Colon (tissue), 2 donors: Measurements from ENCODE around the gene TMEM222.

Experiments
- FAIRE-seq: peaks from 2 replicates; lab custom pipeline; 2012; peaks lifted over from hg19 to GRCh38; lab: Jason Lieb, UNC
- donor health status: control.
- donor health status: control.

The TMEM222 gene

DNA sequence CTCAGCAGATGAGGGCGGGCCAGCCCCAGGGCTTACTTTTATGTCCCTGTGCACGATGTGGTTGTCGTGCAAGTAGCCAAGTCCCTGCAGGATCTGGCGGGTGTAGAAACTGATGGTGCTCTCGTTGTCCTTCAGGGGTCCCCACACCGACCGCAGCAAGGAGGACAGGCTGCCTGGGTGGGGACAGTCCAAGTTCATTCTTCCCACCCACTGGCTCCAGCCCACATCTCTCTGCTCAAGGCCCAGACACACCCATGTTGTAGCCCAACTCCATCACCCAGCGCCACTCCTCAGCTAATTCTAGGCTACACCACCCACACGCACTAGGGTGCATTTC lies 37.8 kb downstream of the TMEM222 start:
- FAIRE-seq = no peak

DNA sequence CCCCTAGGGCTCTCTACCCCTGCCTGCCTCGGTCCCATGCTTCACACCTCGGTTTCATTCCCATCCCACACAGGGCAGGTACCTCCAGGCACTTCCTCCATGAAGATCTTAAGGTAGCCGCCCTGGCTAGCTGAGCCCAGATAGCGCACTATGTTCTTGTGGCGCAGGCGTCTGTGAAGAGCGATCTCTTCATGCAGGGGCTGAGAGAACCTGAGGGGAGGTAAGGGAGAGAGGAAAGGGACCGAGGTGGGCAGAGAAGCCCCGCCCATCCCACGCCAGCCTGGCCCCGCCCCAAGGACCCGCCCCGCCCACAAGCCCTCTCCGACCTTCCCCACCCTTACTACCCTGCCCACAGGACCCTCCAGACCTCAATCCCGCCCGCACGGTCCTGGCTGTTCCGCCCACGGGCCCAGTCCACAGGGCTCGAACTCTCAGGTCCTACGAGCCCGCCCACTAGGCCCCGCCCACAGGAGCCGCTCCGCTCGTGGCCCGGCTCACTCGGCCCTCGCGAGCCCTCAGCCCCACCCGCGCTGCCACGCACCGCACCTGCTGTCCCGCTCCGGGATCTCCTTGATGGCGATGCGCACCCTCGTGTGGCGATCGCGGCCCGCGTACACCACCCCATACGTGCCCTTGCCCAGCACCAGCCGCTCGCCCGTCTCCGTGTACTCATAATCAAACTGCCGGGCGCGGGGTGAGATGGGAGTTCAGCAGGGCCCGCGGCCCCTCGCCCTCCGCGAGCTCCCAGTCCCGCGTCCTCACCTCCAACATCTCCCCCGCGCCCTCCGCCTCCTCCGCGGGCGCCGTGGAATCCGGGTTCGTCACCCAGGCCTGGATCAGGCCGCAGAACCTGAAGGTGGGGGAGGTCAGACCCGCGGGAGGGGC lies 38.4 kb downstream of the TMEM222 start:
- FAIRE-seq = no peak

DNA sequence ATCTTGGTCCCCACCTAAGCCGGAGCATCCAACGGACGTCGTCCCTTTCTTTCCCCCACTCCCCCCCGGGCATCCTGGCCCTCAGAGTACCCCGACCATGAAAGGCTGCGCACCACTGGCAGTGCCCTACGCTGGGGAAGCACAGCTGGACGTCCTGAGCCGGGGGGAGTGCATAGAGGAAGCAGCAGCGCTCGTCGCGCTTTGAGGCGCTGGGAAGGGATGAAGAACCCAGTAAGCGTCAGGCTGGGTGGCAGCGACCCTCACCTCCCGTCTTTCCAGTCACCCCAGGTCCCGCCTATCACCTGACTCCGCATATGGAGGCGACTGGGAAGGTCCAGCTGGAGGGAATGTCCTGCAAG lies 39.1 kb downstream of the TMEM222 start:
- no peak for FAIRE-seq

DNA sequence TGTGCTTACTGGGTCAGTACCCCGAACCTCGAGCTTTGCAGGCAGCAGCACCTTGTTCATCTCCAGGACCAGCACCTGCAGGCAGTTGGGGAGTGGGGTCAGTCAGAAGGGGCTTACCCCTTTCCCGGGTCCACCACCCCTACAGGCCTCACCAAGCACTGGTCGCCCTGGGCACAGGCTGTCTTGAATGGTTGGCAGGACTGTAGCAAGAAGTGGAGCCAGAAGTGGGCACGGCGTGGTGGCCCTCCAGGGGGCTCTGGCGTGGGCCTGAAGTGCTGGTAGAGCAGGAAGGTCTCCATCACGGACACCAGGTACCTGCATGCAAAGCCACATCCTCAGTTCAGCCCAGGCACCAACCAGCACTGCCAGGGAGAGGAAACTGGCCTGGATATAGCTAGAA lies 39.6 kb downstream of the TMEM222 start:
- FAIRE-seq = no peak

DNA sequence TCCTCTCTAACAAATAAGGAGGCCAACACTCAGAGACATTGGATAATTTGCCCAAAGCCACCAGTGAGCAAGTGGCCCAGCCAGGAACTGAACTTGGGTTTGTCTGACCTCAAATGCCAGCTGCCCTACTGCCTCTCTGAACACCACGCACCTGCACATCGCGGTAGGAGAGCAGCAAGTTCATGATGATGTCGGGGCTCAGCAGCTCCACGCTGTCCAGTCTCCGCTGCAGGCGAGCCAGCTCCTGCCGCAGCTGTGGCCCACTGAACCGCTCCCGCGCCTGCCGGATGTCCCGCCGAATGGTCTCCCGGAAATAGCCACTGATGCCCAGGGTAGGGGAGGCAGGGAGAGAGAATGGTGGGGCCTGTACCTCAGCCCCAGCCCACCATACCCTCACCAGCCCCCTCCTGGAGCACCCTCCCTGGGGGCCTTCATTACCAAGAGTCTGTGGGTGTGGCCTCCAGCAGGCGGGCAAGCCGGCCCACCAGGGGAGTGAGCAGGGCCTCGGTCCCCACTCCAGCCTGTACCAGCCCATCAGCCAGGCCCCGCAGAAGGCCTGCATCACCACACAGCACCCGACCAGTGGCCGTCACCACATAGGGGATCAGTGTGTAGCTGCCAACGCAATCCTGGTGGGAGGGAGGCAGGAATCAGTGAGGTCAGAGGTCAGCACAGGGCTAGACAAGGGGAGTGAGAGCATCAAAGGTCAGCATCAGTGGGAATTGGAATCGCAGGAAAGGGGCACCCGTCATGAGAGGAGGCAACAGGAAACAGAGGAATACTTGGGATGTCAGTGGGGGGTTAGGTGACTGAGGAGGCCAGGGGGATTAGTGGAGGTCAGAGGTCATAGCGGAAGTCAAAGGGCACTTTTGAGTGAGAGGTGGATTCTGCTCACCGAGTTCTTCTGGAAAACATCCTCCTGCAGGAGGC lies 42.1 kb downstream of the TMEM222 start:
- no peak for FAIRE-seq

DNA sequence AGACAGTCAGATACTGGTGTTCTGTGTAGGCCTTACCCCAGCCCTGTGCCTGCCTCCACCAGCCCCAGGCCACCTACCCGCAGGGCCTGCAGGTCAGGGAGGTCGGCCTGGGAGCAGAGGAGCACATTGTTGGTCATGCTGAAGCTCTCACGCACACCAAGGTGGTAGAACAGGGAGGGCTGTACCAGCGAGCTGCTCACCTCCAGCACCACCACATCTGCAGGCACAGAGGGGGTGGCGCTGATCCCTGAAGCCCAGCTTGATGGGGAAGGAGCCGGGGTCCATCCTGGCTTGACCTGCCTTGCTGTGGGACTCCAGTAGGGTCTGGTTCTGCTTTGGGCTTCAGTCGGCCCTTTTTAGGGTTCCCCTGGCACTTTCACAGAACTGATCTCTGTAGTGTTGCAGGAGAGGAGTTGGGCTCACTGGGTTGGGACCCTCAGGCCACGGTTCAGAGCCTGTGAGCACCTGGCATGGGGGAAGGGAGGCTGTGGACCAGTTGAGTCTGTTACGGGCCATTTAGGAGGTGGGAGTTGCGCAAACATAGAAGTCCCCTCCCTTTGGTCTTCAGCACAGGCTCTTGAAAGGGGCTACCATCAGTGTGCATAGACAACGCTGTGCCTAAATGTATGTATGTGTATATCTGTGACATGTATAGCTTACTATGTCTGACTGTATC lies 42.9 kb downstream of the TMEM222 start:
- FAIRE-seq = no peak

DNA sequence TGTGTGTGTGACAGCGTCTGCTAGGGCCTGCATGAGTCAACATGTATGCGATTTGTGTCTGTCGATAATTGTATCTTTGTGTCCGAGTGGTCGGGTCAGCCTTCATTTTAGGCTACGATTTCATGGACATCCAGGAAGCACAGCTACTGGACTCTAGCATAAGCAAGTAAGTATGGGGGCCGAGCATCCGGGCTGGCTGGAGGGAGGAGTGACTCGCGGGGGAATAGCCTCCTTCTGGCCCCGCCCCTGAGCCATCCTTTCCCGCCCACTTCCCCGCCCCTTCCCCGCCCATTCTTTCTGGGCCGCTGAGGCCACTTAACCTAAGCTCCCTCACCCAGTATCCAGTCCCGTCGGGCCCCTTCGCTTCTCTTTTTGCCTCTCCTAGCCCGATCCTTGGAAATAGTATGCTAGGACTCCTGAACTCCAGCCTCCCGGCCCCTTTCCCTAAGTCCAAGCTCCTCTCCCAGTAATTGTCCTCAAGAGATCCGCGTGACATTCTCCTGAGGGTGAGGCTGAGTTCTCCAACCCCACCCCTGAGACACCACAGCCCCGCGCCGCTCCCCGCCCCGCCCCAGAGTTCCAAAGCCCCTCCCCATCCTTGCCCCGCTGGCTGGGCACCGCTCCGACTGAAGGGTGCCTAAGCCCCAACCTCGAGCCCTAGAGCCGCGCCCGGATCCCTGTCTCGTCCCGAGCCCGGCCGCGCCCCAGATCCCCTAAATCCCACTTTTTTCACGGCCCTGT lies 43.6 kb downstream of the TMEM222 start:
- FAIRE-seq = no peak

DNA sequence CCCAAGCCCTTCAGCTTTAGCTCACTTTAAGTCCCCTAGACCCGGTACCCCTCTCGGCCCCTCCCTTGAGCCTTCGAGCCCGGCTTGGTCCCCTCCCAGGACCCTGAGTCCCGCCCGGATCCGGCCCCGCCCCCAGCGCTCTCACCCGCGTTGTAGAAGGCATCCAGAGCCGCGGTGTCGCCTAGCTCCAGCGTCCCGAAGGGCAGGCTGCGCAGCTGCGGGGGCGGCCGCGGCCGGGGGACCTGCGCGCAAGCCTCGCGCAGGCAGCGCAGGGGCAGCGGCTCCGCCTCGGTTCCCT lies 44.1 kb downstream of the TMEM222 start:
- FAIRE-seq = no peak

DNA sequence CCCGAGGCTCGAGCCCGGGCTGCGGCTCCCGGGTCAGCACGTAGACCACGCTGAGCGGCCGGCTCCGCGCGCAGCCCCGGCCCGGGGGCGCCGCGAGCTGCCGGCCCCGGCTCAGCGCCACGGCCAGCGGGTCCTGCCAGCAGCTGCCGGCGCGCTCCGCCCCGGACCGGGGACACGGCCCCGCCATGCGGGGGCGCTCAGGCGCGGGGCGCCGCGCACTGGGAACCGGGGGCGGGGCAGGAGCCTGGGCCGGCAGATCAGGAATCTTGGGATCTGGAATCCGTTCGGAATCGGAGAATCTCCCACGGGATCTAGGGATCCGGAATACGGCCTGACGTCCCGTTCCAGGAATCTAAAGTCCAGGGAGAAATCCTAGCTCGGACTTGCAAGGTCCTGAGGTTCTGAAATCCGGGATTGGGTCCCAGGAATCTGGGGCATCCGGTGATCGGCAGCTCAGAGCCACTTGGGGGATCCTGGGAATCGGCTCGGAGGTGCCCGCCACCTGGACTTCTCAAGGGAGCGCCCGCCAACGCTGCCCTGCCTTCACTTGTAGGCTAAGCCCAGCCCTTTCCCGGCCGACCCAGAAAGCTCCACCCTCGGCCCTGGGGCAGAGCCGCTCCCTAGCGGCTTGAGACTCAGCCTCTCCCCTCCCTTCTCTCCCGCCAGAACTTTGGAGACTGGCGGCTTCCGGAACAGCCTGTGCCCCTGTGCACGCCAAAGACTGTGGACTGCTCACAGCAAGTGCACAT lies 44.6 kb downstream of the TMEM222 start, which contains the start of gene MAP3K6:
TSS of gene MAP3K6 (minus strand) at position 551 of the 749 bp plus-strand sequence. CDS start at position 187, 364 bp downstream.
- FAIRE-seq = no peak

DNA sequence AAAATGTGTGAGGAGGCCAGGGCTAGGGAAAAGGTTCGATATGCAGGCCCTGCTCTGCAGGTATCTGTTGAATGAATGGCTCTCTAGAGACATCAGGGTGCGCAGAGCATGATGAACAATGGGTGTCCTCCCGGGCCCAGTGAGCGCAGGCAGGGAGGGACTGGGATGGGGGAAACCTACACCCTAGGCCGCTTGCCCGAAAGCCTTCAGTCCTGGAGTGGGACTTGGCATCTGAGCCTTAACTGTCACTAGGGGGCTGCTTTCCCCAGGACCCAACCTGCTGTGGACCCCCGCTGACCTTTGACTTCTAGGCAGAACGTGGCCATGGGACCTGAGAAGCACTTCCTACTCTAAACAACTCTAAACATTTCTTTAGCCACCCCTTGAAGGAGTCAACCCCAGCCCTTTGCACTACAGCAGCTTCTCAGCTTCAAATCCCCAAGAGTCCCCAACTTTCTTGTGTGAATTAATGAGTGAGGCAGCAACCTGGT lies 45.2 kb downstream of the TMEM222 start:
- no peak for FAIRE-seq

DNA sequence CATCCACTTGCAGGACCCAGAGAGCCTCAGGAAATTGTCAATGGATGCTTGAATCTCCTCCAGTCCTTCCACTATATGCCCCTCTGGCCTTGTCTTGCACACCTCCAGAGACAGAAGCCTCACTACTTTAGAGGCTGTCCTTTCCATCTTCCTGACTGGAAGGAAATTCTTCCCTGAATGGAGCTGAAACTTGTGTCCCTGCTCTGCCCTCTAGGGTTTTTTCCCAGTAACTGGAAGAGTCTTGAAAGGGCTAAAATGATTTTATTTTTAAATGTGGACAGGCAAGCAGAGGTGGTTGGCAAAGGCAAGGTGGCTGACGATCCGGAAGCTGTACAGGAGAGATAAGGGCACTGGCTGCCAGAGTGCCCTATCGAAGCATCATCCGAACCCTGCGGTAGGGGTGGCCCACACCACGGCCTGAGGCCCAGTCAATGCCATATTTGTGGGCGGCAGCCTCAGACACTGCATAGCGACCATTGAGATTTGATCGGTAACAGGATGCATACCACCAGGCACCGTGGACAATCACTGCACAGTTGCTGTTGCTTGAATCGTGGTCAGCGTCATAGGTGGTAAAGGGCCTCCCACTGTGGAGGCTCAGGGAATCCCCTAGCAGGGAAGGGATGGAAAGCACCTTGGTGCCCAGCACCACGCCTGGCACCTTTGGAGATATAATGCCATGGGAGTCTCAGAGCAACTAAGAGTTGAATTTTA lies 47.1 kb downstream of the TMEM222 start:
- FAIRE-seq = no peak

DNA sequence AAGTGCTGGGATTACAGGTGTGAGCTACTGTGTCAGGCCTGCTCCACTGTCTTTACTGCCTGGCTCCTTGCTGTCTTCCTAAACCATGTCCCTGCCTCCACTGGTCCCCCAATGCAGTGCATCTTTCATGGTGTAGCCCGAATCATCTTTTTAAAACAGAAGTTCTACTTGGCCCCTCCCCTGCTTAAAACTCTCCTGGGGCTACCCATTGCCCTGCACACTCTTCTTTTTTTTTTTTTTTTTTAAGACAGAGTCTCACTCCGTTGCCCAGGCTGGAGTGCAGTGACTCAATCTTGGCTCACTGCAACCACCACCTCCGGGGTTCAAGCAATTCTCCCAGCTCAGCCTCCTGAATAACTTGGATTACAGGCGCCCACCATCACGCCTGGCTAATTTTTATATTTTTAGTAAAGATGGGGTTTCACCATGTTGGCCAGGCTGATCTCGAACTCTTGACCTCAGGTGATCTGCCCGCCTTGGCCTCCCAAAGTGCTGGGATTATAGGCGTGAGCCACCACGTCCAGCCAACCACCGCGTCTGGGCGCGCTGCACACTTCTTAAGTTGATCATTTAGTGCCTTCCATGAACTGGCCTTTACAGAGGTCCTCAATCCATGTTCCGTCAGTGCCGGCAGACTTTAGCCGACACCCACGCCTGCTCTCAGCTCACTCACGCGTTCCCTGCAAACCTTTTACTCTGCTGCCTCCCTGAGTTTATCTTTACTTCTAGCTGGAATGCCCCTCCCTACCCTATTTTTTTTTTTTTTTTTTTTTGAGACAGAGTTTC lies 50.3 kb downstream of the TMEM222 start:
- no peak for FAIRE-seq

DNA sequence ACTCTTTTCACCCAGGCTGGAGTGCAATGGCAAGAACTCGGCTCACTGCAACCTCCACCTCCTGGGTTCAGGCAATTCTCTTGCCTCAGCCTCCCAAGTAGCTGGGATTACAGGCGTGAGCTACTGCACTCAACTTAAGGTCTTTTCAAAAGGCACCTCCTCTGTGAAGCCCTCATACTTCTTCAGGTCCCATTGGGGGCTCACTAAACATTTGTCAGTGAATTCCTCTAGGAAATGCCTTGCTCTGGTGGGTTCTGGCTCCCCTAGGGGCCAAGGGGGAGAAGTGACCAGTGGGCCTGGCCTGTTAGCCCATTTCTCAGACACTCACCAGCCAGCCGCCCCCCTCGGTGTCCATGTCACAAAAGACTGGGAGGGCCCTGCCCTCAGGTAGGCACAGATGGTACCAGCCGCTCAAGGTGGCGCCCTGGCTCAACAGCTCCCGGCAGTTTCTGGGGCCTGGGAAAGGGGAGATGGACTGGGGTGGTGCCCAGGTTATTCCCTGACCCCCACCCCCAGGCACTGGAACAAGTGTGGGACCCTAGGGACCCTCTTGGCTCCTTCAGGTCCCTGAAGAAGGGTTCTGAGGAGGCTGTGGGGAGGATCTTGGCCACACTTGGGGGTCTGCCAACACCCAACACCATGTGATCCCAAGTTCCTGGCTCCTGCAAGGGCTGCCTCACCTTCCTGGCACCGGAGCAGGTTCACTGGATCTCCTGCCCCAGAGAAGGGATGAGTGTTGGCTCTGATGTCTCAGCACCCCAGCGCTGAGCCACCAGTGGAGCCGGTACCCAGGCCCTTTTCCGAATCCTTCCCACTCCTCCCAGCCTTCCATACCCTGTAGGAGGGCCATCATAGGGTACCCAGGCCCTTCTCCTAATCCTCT lies 51.1 kb downstream of the TMEM222 start:
- FAIRE-seq = no peak

DNA sequence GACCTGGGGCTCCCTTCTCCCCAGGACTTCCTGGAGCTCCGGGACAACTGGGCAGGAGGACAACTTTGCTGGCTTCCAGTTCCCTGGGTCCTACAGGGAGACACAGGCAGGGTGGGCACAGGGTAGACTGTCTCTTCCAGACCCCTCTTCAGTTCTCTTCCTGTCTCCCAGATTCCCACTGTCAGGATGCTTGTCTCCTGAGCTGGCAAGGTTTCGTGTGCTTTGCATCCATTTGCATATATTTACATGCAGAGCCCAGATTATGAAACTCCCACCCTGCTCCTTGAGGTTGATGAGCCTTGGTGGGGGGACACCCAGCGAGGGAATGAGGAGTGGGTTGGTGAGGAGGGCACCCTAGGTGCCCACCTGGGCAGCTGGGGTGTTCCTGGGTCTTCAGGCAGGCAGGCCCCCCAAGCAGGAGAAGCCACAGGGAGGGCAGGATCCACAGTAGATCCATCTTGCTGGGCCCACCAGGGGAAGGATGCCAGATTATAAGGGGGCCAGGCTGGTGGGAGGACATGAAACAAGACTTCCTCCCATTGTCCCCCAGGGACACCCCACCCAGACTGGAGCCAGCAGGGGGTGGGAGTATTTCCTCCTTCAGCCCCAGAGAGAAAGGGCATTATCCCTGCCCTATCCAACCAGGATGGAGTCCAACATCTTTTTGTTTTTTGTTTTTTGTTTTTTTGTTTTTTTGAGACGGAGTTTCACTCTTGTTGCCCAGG lies 52.6 kb downstream of the TMEM222 start, which contains the start of gene FCN3:
TSS of gene FCN3 (minus strand) at position 463 of the 725 bp plus-strand sequence. CDS start at position 457, 6 bp downstream.
- no peak for FAIRE-seq

DNA sequence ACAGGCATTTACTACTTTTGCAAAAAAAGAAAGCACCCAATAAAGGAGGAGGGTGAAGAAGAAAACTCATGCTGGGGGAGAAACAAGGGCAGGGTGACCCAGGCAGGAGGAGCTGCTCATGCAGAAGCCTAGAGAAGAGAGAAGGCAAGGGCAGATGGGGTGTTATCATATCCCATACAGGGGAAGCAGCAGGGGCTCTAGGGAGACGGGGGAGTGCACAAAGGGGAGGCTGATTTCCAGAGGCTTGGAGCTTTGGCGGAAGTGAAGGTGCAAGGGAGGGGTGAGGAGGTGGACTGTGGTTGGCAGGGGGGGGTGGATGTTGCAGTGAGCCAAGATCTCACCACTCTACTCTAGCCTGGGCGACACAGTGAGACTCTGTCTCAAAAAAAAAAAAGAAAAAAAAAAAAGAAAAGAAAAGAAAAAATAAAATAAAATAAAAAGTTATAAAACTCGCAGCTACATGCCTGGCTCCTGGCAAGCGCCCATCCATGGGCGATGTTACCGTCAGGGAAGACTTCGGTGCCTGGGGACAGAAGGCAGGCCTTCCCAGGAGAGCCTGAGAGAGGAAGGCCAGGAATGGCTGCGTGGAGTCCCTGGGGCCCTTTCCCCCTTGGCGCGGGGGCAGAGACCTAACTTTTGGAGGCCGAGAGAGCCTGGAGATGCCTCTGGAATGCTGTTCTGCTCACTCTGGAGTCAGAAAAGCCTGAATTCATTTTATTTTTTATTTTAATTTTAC lies 56.0 kb downstream of the TMEM222 start:
- no peak for FAIRE-seq

DNA sequence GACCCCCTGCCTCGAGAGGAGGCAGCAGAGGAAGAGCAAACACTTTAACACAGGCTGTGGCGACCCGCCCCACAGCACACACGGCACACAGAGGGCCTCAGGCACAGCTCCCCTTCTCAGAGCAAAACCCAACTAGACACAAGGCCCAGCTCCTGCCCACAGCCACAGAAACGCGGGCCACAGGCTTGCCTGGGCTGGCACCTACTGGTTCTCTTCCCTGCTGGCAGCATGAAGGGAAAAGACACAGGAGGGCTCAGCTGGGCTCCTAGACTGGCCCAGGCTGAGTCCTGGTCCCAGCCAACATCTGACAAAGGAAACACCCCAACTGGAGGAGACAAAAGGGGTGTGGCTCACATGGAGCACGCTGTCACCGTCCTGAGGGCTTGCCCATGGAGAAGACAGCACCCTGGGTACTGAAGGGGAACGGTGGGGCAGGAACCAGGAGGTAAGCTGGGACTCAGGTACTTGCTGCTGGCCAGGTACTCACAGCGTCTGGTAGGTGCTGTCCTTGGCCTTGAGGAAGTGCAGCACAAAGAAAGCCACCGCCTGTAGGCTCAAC lies 57.7 kb downstream of the TMEM222 start:
- FAIRE-seq = no peak

DNA sequence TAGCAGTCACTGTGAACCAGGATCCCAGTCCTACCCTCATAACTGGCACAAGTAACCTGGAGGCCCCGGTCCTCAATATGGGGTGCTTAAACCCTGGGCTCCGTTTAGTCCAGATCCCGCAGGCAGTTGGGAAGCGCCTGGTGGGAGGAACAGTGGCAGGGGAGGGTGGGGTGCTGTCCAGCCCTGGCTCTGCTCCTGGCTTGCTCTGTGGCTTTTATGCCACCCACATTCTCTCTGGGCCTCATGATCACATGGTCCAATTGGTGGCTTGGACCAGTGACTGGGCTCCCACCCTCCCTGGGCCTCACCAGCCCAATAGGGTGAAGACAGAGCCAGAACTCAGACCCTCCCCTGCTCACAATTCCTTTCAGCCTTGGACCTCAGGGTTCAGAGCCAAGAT lies 58.3 kb downstream of the TMEM222 start:
- FAIRE-seq = no peak
